GM21786 (cell line): Measurements from ENCODE around the gene TAF6.

Source experiments
- ATAC-seq: cut with Tn5 transposase; IDR thresholded peaks from one replicate; pipeline ENCODE4 v1.9.1; 2021; ENCODE audit not compliant: unreplicated experiment

TAF6 gene

GRCh38 chr7:100119072-100119969 lies at the start of gene TAF6, which contains the start of gene CNPY4:
TAF6 (minus strand) TSS chr7:100119358; CDS start chr7:100114209, 5,149 bp downstream.
CNPY4 (plus strand) TSS chr7:100119634; CDS start chr7:100119745, 111 bp downstream.
- peak; percentile 69 for ATAC-seq

- no peak for ATAC-seq
These were observed 48.8 kb upstream of the TAF6 start for GRCh38 chr7:100167912-100168323.

- ATAC-seq, result no peak
These were observed 48.1 kb upstream of the TAF6 start for GRCh38 chr7:100166970-100167911.

- ATAC-seq, result no peak
These were observed 47.3 kb upstream of the TAF6 start for GRCh38 chr7:100166317-100166940.

GRCh38 chr7:100163871-100164270 lies 44.7 kb upstream of the TAF6 start:
- no peak for ATAC-seq

GRCh38 chr7:100163006-100163531 lies 43.9 kb upstream of the TAF6 start:
- ATAC-seq, result no peak

- no peak for ATAC-seq
These were observed 40.9 kb upstream of the TAF6 start for GRCh38 chr7:100160067-100160466.

- ATAC-seq, result no peak
These were observed 40.0 kb upstream of the TAF6 start for GRCh38 chr7:100159099-100159623.

GRCh38 chr7:100158229-100159098 lies 39.3 kb upstream of the TAF6 start, which contains the start of gene TRAPPC14:
TRAPPC14 (minus strand) TSS chr7:100158723; CDS start chr7:100158499, 224 bp downstream.
- ATAC-seq, result peak; percentile 75

- no peak for ATAC-seq
These were observed 38.4 kb upstream of the TAF6 start for GRCh38 chr7:100157334-100158228.

GRCh38 chr7:100157069-100157333 lies 37.8 kb upstream of the TAF6 start:
- ATAC-seq, result no peak

GRCh38 chr7:100156331-100157068 lies 37.3 kb upstream of the TAF6 start:
- no peak for ATAC-seq

GRCh38 chr7:100155553-100156317 lies 36.6 kb upstream of the TAF6 start:
- no peak for ATAC-seq

GRCh38 chr7:100154651-100155491 lies 35.7 kb upstream of the TAF6 start:
- ATAC-seq, result no peak

GRCh38 chr7:100153708-100154535 lies 34.8 kb upstream of the TAF6 start:
- no peak for ATAC-seq
